H9 (cell line): ENCODE measurements around the gene DYNC2H1. TPM values are rescaled to one million over a fixed set of nuclear protein-coding genes. Genes with fewer than 3 reads are reported as not detected.

Source experiments
- DNase-seq: peaks from one replicate; pipeline ENCODE4 v3.0.0-alpha.2; 2017
- H2AFZ ChIP-seq: one replicate; pipeline ENCODE4 v1.6.1; 2013; ENCODE audit warnings: mild to moderate bottlenecking, low read length, control low read depth, moderate library complexity
- H2AK5ac ChIP-seq: 2 replicates; pipeline ENCODE4 v1.6.1; 2013; ENCODE audit warnings: low read length, control low read depth, mixed read lengths; ENCODE audit not compliant: insufficient read length
- H2BK120ac ChIP-seq: one replicate; pipeline ENCODE4 v1.6.1; 2013; ENCODE audit warnings: low read depth, mild to moderate bottlenecking, low read length, control low read depth, inconsistent platforms; ENCODE audit not compliant: poor library complexity, severe bottlenecking
- H2BK12ac ChIP-seq: 2 replicates; pipeline ENCODE4 v1.6.1; 2013; ENCODE audit warnings: low read length, control low read depth, mixed read lengths, low read depth; ENCODE audit not compliant: insufficient read length
- H2BK15ac ChIP-seq: 2 replicates; pipeline ENCODE4 v1.6.1; 2013; ENCODE audit warnings: low read depth, low read length, control low read depth
- H2BK20ac ChIP-seq: one replicate; pipeline ENCODE4 v1.6.1; 2013; ENCODE audit warnings: low read depth, mild to moderate bottlenecking, low read length, control low read depth, inconsistent platforms; ENCODE audit not compliant: poor library complexity, severe bottlenecking
- H2BK5ac ChIP-seq: 2 replicates; pipeline ENCODE4 v1.6.1; 2013; ENCODE audit warnings: low read length, control low read depth, mixed read lengths; ENCODE audit not compliant: insufficient read length
- H3K14ac ChIP-seq: 2 replicates; pipeline ENCODE4 v1.6.1; 2013; ENCODE audit warnings: low read length, control low read depth; ENCODE audit not compliant: insufficient read depth
- H3K18ac ChIP-seq: 2 replicates; pipeline ENCODE4 v1.6.1; 2013; ENCODE audit warnings: low read depth, mild to moderate bottlenecking, mixed read lengths, low read length, control low read depth; ENCODE audit not compliant: insufficient read length
- H3K23ac ChIP-seq: 2 replicates; pipeline ENCODE4 v1.6.1; 2013; ENCODE audit warnings: low read length, control low read depth, mixed read lengths, low read depth; ENCODE audit not compliant: insufficient read length
- H3K23me2 ChIP-seq: 2 replicates; pipeline ENCODE4 v1.6.1; 2013; ENCODE audit warnings: low read depth, mild to moderate bottlenecking, mixed read lengths, low read length, control low read depth; ENCODE audit not compliant: insufficient read length, poor library complexity, severe bottlenecking
- H3K27ac ChIP-seq: 2 replicates; pipeline ENCODE4 v1.5.1; 2013; ENCODE audit warnings: low read length, control low read depth, mixed read lengths, low read depth; ENCODE audit not compliant: insufficient read length
- H3K27me3 ChIP-seq: 2 replicates; pipeline ENCODE4 v1.6.1; 2013; ENCODE audit warnings: low read length, control low read depth, inconsistent platforms; ENCODE audit not compliant: insufficient read depth
- H3K4ac ChIP-seq: 2 replicates; pipeline ENCODE4 v1.6.1; 2013; ENCODE audit warnings: low read depth, mild to moderate bottlenecking, control low read depth, inconsistent platforms, low read length, moderate library complexity
- H3K4me1 ChIP-seq: 2 replicates; pipeline ENCODE4 v1.6.1; 2013; ENCODE audit warnings: low read length, control low read depth, inconsistent platforms; ENCODE audit not compliant: insufficient read depth
- H3K4me2 ChIP-seq: 2 replicates; pipeline ENCODE4 v1.6.1; 2013; ENCODE audit warnings: low read length, control low read depth, mixed read lengths; ENCODE audit not compliant: insufficient read length, insufficient read depth
- H3K56ac ChIP-seq: 2 replicates; pipeline ENCODE4 v1.6.1; 2013; ENCODE audit warnings: low read depth, mild to moderate bottlenecking, mixed read lengths, low read length, control low read depth; ENCODE audit not compliant: insufficient read length
- H3K79me1 ChIP-seq: 2 replicates; pipeline ENCODE4 v1.6.1; 2013; ENCODE audit warnings: low read depth, mild to moderate bottlenecking, moderate library complexity, low read length, control low read depth, inconsistent platforms; ENCODE audit not compliant: insufficient read depth, poor library complexity, severe bottlenecking
- H3K79me2 ChIP-seq: 2 replicates; pipeline ENCODE4 v1.6.1; 2013; ENCODE audit warnings: low read length, control low read depth, inconsistent platforms; ENCODE audit not compliant: insufficient read depth
- H3K9ac ChIP-seq: 2 replicates; pipeline ENCODE4 v1.6.1; 2013; ENCODE audit warnings: low read length, control low read depth, mixed read lengths; ENCODE audit not compliant: insufficient read length; ENCODE audit errors: extremely low read depth
- H3K9me3 ChIP-seq: one replicate; pipeline ENCODE4 v1.6.1; 2013; ENCODE audit warnings: low read depth, low read length, inconsistent platforms; ENCODE audit not compliant: control insufficient read depth
- H3T11ph ChIP-seq: one replicate; pipeline ENCODE4 v1.6.1; 2013; ENCODE audit warnings: mild to moderate bottlenecking, low read length, control low read depth, inconsistent platforms
- H4K20me1 ChIP-seq: one replicate; pipeline ENCODE4 v1.6.1; 2013; ENCODE audit not compliant: control insufficient read depth, insufficient read length, insufficient read depth
- H4K5ac ChIP-seq: 2 replicates; pipeline ENCODE4 v1.6.1; 2013; ENCODE audit warnings: low read depth, mild to moderate bottlenecking, mixed read lengths, low read length, control low read depth; ENCODE audit not compliant: insufficient read length
- H4K8ac ChIP-seq: replicated peaks from 2 replicates; pipeline ENCODE4 v1.6.1; 2013; ENCODE audit warnings: low read length, control low read depth, mixed read lengths, low read depth; ENCODE audit not compliant: insufficient read length
- H4K91ac ChIP-seq: 2 replicates; pipeline ENCODE4 v1.6.1; 2013; ENCODE audit warnings: low read depth, mild to moderate bottlenecking, moderate library complexity, mixed read lengths, low read length, control low read depth; ENCODE audit not compliant: insufficient read length
- H3K27ac Mint-ChIP-seq, 3 experiments: 2 replicates in 2 of 3; 3 replicates in 1 of 3; pipeline ENCODE4 v1.8.0; 2020 to 2021; ENCODE audit warnings: mixed read lengths in 3 of 3, mild to moderate bottlenecking in 1 of 3, moderate library complexity in 1 of 3
- H3K27me3 Mint-ChIP-seq: 2 replicates; pipeline ENCODE4 v1.8.0; 2021; ENCODE audit warnings: low read depth, mild to moderate bottlenecking, moderate library complexity, mixed read lengths
- H3K36me3 Mint-ChIP-seq, 3 experiments: 2 replicates in 2 of 3; 3 replicates in 1 of 3; pipeline ENCODE4 v1.8.0; 2020 to 2021; ENCODE audit warnings: low read depth in 3 of 3, mixed read lengths in 3 of 3; ENCODE audit not compliant: insufficient read depth in 1 of 3
- H3K4me1 Mint-ChIP-seq, 2 experiments: 2 replicates each; pipeline ENCODE4 v1.8.0; 2020; ENCODE audit warnings: mixed read lengths in 2 of 2
- H3K4me3 Mint-ChIP-seq, 2 experiments: 2 replicates in 1 of 2; 3 replicates in 1 of 2; pipeline ENCODE4 v1.8.0; 2020 to 2021; ENCODE audit warnings: mild to moderate bottlenecking in 2 of 2, mixed read lengths in 2 of 2, moderate library complexity in 1 of 2
- H3K9me3 Mint-ChIP-seq, 2 experiments: 2 replicates in 1 of 2; 3 replicates in 1 of 2; pipeline ENCODE4 v1.8.0; 2020; ENCODE audit warnings: mild to moderate bottlenecking in 2 of 2, mixed read lengths in 2 of 2, moderate library complexity in 1 of 2
- CTCF ChIP-seq: fragments of 200-600 bp; sonication (generic); conservative IDR thresholded peaks from 3 replicates; pipeline ENCODE4 v1.8.0; 2021; ENCODE audit warnings: antibody characterized with exemption, mild to moderate bottlenecking
- WGBS: extraction: QIAGEN DNeasy Blood & Tissue Kit; methylation state at CpG from one replicate; pipeline ENCODE4 v1.1.7; 2013; ENCODE audit warnings: missing lambda C conversion rate, low lambda C conversion rate, mixed read lengths; ENCODE audit not compliant: insufficient read length; ENCODE audit errors: extremely low coverage; 5-methylcytosine and 5-hydroxymethylcytosine counted together
- total RNA-seq: library from RNA; stranded (reverse); gene quantifications from 2 replicates; pipeline ENCODE4 v1.2.1, GENCODE V29; 2021

Gene DYNC2H1
- total RNA-seq, 1 experiment from 2014 or later: 13.2 TPM

- H2BK12ac ChIP-seq: no peak overlapping the region
- H3K79me2 ChIP-seq: peaks cover 2% of the 10 kb centered on the region; the same call in 1 of the 2 replicates
- H2BK15ac ChIP-seq: no peak overlapping the region
- no peaks in the 10 kb centered on the region for H3K27me3 Mint-ChIP-seq
- no peak overlapping the region for H3K14ac ChIP-seq
- H3K9me3 Mint-ChIP-seq: no peaks in the 10 kb centered on the region
- no peak overlapping the region for H4K91ac ChIP-seq
- H3T11ph ChIP-seq: no peak overlapping the region
- H3K23me2 ChIP-seq: no peaks in the 10 kb centered on the region
- no peaks in the 10 kb centered on the region for H3K79me1 ChIP-seq
- H3K36me3 Mint-ChIP-seq: peaks cover 39 to 81% (median 56%) of the 10 kb centered on the region in 3 experiments
- DNase-seq: no peak
- no peaks in the 10 kb centered on the region for H3K4me1 Mint-ChIP-seq
- H3K4me2 ChIP-seq: no peak overlapping the region
- H3K18ac ChIP-seq: no peak overlapping the region
- no peak overlapping the region for H3K27ac ChIP-seq
- no peak overlapping the region for H2AK5ac ChIP-seq
- H2BK120ac ChIP-seq: no peak overlapping the region
- no peak overlapping the region for H3K9ac ChIP-seq
- H3K4me3 Mint-ChIP-seq: no peak overlapping the region
- no peak overlapping the region for H3K4ac ChIP-seq
- no peak overlapping the region for H4K5ac ChIP-seq
- no peak overlapping the region for H2BK20ac ChIP-seq
- H3K56ac ChIP-seq: no peak overlapping the region
- H2AFZ ChIP-seq: no peak overlapping the region
- H4K20me1 ChIP-seq: no peaks in the 10 kb centered on the region
- no peak overlapping the region for H4K8ac ChIP-seq
- H3K27ac Mint-ChIP-seq: no peak overlapping the region
- no peak overlapping the region for H3K23ac ChIP-seq
- no peak for TF ChIP-seq CTCF
- no peaks in the 10 kb centered on the region for H3K27me3 ChIP-seq
- H3K9me3 ChIP-seq: no peaks in the 10 kb centered on the region
- H2BK5ac ChIP-seq: no peak overlapping the region
- no peaks in the 10 kb centered on the region for H3K4me1 ChIP-seq
- WGBS: no CpG with 5 or more reads among the region's 1 CpG
Observed at GRCh38 chr11:103079833-103080232, 29.4 kb upstream of the DYNC2H1 start.
